Spleen (tissue), 7 donors: Measurements from ENCODE around the gene DPP7.

Experiments used
- CTCF ChIP-seq, 11 experiments: fragments of 200-600 bp in 7 of 11; fragments of 450-650 bp in 4 of 11; sonication (generic) in 4 of 11; IDR thresholded peaks in 8 of 11; conservative IDR thresholded peaks in 3 of 11; 1 replicate in 7 of 11; 2 replicates in 4 of 11; pipeline versions ENCODE4 v1.4.0 to v1.8.0; 2016 to 2021; ENCODE audit warnings: antibody characterized with exemption in 11 of 11, inconsistent platforms in 4 of 11, mild to moderate bottlenecking in 1 of 11
- POLR2A ChIP-seq, 3 donors: fragments of 450-650 bp; IDR thresholded peaks; one replicate each; pipeline ENCODE4 v1.5.1; 2017; ENCODE audit warnings: antibody characterized with exemption in 3 of 3, mild to moderate bottlenecking in 1 of 3
- donor health status: DM: no; HTN: no; CAD: no; lungs with moderate emphysema.
- donor health status: DM: no; HTN: no; CAD: no.
- donor health status: DM: no; HTN: no; CAD: no.

GRCh38 chr9:137126786-137127185 is 12.3 kb upstream of the DPP7 start:
- TF ChIP-seq CTCF (IDR thresholded peaks at IDR 0.05 in 8 of 11, conservative IDR thresholded peaks at IDR 0.05 in 3 of 11) = no peak
- TF ChIP-seq POLR2A (IDR thresholded peaks at IDR 0.05) = no peak
